Measurements from ENCODE around the gene CEACAM4.

The CEACAM4 gene

DNA sequence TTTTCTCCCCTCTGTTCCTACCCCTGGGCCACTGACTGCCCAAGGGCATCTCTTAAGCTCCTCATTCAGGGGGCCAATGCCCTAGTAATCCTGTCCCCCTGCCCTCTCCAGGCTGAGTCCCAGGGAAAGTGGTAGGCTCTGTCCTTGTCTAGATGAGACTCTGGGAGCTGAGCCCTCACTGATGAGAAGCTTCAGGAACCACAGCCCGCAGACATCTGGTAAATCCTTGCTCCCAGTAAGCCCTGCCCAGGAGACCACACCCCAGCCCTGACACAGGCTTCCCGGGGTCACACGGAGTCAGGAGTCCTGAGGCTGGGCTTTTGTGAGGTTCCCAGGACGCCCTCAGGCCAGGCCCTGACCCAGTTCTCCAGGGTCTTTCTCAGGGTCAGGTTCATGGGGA, 1.9 kb downstream of the CEACAM4 start:
- 0 out of 2 replicates have a peak, but pooled peaks cover under 1% of the 10 kb centered on the region for H3K9me3 ChIP-seq (ENCODE audit: insufficient read depth, low read length)
- H3K36me3 ChIP-seq (ENCODE audit: insufficient read depth, insufficient read length, low read length): no peaks in the 10 kb centered on the region
- H3K4me1 ChIP-seq (ENCODE audit: insufficient read depth, insufficient read length): no peaks in the 10 kb centered on the region
- no peak for DNase-seq (ENCODE audit: low read depth, low spot score)
- H3K27me3 ChIP-seq (ENCODE audit: insufficient read depth, insufficient read length): peaks cover 99% of the 10 kb centered on the region
- H3K4me3 ChIP-seq (ENCODE audit: insufficient read length, low read depth): no peak overlapping the region
- no peak for TF ChIP-seq ZNF274 (IDR thresholded peaks at IDR 0.05; ENCODE audit: low read depth, low read length)
- H3K9ac ChIP-seq (ENCODE audit: insufficient read length, low read depth): no peak overlapping the region

DNA sequence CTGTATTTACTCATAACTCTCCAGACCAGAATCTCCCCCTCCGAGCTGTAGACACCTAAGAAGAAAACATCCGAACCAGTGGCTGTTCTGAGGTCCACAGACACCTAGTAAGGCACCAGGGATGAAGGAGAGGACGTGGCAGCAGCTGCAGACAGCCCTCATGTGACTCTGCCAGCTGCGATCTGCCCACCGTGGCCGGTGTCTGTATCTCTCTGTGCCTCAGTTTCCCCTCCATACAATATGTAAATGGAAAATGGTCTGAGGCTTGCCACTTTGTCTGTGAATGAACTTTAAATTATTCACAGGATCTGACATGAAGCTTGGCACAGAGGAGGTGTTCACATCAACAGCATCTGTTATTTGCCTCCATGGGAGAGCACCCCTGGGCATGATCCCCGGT, 2.4 kb downstream of the CEACAM4 start:
- no peak for TF ChIP-seq ZNF274 (IDR thresholded peaks at IDR 0.05; ENCODE audit: low read depth, low read length)
- TF ChIP-seq YY1 (IDR thresholded peaks at IDR 0.05; ENCODE audit: insufficient read depth, insufficient read length): no peak
- no peak for TF ChIP-seq SUZ12 (IDR thresholded peaks at IDR 0.05; ENCODE audit: extremely low read depth, insufficient read depth, insufficient read length)
- peaks cover 99% of the 10 kb centered on the region for H3K27me3 ChIP-seq (ENCODE audit: insufficient read depth, insufficient read length)
- DNase-seq (ENCODE audit: low read depth, low spot score): no peak
- no peaks in the 10 kb centered on the region for H3K9me3 ChIP-seq (ENCODE audit: insufficient read depth, low read length)
- no peak overlapping the region for H3K9ac ChIP-seq (ENCODE audit: insufficient read length, low read depth)
- no peaks in the 10 kb centered on the region for H3K4me1 ChIP-seq (ENCODE audit: insufficient read depth, insufficient read length)
- H3K36me3 ChIP-seq (ENCODE audit: insufficient read depth, insufficient read length, low read length): no peaks in the 10 kb centered on the region
- H3K4me3 ChIP-seq (ENCODE audit: insufficient read length, low read depth): no peak overlapping the region

DNA sequence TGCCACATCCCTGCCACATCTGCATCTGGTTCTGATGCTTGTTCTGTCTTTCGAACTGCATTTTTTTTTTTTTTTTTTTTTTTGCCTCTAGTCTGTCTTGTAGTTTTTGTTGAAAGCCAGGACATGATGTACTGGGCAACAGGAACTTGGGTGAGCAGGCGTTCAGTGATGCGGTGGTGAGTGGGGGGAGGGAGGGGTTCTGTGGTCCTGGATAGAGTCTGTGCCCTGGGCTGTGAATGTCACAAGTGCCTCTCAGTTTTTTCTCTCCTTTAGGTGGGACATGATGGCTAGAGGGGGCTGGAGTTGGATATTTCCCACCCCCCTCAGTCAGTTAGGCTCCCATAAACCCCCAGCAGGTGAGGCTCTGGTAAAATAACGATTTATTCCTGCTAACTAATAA, 3.5 kb downstream of the CEACAM4 start:
- no peaks in the 10 kb centered on the region for H3K36me3 ChIP-seq (ENCODE audit: insufficient read depth, insufficient read length, low read length)
- H3K27me3 ChIP-seq (ENCODE audit: insufficient read depth, insufficient read length): peaks cover 98% of the 10 kb centered on the region
- no peak overlapping the region for H3K9ac ChIP-seq (ENCODE audit: insufficient read length, low read depth)
- no peaks in the 10 kb centered on the region for H3K9me3 ChIP-seq (ENCODE audit: insufficient read depth, low read length)
- H3K4me3 ChIP-seq (ENCODE audit: insufficient read length, low read depth): no peak overlapping the region
- no peaks in the 10 kb centered on the region for H3K4me1 ChIP-seq (ENCODE audit: insufficient read depth, insufficient read length)
- TF ChIP-seq ZNF274 (IDR thresholded peaks at IDR 0.05; ENCODE audit: low read depth, low read length) (no peak), SUZ12 (IDR thresholded peaks at IDR 0.05; ENCODE audit: extremely low read depth, insufficient read depth, insufficient read length) (no peak), YY1 (IDR thresholded peaks at IDR 0.05; ENCODE audit: insufficient read depth, insufficient read length) (no peak)
- DNase-seq (ENCODE audit: low read depth, low spot score): no peak

DNA sequence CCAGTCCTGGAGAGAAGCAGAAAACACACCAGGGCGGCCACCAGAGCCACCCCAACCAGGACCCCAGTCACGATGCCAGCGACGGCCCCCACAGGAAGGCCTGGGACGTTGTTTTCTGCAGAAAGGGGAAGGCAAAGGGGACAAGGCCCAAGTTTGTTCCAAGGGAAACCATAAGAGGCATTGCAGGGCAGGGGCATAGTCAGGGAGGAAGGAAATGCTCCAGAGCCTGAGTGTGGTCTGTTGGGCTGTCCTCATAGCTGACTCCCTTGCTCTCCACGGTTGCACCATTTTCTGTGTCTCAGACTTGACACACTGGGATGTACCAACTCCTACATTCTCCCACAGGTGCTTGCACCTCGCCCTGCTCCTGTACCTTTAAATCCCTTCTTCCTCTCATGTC, 5.2 kb downstream of the CEACAM4 start:
- H3K9ac ChIP-seq (ENCODE audit: insufficient read length, low read depth): no peak overlapping the region
- no peaks in the 10 kb centered on the region for H3K36me3 ChIP-seq (ENCODE audit: insufficient read depth, insufficient read length, low read length)
- H3K4me1 ChIP-seq (ENCODE audit: insufficient read depth, insufficient read length): no peaks in the 10 kb centered on the region
- H3K9me3 ChIP-seq (ENCODE audit: insufficient read depth, low read length): no peaks in the 10 kb centered on the region
- TF ChIP-seq ZNF274 (IDR thresholded peaks at IDR 0.05; ENCODE audit: low read depth, low read length) (no peak), SUZ12 (IDR thresholded peaks at IDR 0.05; ENCODE audit: extremely low read depth, insufficient read depth, insufficient read length) (no peak), YY1 (IDR thresholded peaks at IDR 0.05; ENCODE audit: insufficient read depth, insufficient read length) (no peak)
- H3K4me3 ChIP-seq (ENCODE audit: insufficient read length, low read depth): no peak overlapping the region
- DNase-seq (ENCODE audit: low read depth, low spot score): no peak
- peaks cover 98% of the 10 kb centered on the region for H3K27me3 ChIP-seq (ENCODE audit: insufficient read depth, insufficient read length)

DNA sequence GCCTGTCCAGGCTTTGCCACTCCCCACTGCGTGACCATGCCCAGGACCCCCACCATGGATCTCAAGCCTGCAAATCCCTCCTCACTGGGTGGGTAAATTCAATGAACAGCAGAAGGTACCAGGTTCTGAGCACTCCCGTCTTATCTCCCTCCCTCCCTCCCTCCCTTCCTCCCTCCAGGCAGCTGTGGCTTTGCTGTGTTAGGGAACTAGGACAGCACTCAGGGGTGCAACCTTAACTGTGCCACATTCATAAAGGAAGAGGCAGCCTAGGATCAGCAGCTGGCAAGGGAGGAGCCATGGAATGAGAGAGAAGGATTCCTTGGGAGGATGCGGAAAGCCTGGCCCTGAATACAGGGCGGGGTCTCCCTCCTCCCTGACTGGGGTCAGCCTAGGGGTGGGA, 5.6 kb downstream of the CEACAM4 start:
- Histone ChIP-seq H3K27me3 (ENCODE audit: insufficient read depth, insufficient read length) (peaks cover 98% of the 10 kb centered on the region), H3K4me3 (ENCODE audit: insufficient read length, low read depth) (no peak overlapping the region), H3K36me3 (ENCODE audit: insufficient read depth, insufficient read length, low read length) (no peaks in the 10 kb centered on the region), H3K4me1 (ENCODE audit: insufficient read depth, insufficient read length) (no peaks in the 10 kb centered on the region), H3K9me3 (ENCODE audit: insufficient read depth, low read length) (no peaks in the 10 kb centered on the region), H3K9ac (ENCODE audit: insufficient read length, low read depth) (no peak overlapping the region)
- TF ChIP-seq SUZ12 (IDR thresholded peaks at IDR 0.05; ENCODE audit: extremely low read depth, insufficient read depth, insufficient read length) (no peak), ZNF274 (IDR thresholded peaks at IDR 0.05; ENCODE audit: low read depth, low read length) (no peak), YY1 (IDR thresholded peaks at IDR 0.05; ENCODE audit: insufficient read depth, insufficient read length) (no peak)
- DNase-seq (ENCODE audit: low read depth, low spot score): no peak

DNA sequence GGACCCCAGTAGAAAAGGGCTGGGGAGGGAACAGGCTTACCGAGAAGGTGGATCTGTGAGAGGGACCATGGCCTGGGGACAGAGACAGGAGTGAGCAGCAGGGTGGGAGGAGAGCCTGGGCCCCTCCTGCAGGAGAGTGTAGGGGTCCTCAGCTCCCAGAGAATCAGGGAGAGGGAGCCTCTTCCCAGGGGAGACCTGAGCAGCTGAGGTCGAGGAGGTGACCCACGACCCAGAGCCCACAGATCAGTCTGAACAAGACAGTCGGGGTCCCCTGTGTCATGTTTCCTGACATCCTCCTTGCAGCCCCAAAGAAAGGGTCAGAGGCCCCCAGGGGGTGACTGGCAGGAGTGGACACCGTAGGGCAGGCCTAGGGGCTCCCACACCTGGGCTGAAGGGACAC, 6.7 kb downstream of the CEACAM4 start:
- no peaks in the 10 kb centered on the region for H3K9me3 ChIP-seq (ENCODE audit: insufficient read depth, low read length)
- no peaks in the 10 kb centered on the region for H3K4me1 ChIP-seq (ENCODE audit: insufficient read depth, insufficient read length)
- no peak for DNase-seq (ENCODE audit: low read depth, low spot score)
- no peak overlapping the region for H3K4me3 ChIP-seq (ENCODE audit: insufficient read length, low read depth)
- no peak overlapping the region for H3K9ac ChIP-seq (ENCODE audit: insufficient read length, low read depth)
- no peak for TF ChIP-seq SUZ12 (IDR thresholded peaks at IDR 0.05; ENCODE audit: extremely low read depth, insufficient read depth, insufficient read length)
- TF ChIP-seq ZNF274 (IDR thresholded peaks at IDR 0.05; ENCODE audit: low read depth, low read length): no peak
- no peak for TF ChIP-seq YY1 (IDR thresholded peaks at IDR 0.05; ENCODE audit: insufficient read depth, insufficient read length)
- H3K27me3 ChIP-seq (ENCODE audit: insufficient read depth, insufficient read length): peaks cover 95% of the 10 kb centered on the region
- H3K36me3 ChIP-seq (ENCODE audit: insufficient read depth, insufficient read length, low read length): no peaks in the 10 kb centered on the region

DNA sequence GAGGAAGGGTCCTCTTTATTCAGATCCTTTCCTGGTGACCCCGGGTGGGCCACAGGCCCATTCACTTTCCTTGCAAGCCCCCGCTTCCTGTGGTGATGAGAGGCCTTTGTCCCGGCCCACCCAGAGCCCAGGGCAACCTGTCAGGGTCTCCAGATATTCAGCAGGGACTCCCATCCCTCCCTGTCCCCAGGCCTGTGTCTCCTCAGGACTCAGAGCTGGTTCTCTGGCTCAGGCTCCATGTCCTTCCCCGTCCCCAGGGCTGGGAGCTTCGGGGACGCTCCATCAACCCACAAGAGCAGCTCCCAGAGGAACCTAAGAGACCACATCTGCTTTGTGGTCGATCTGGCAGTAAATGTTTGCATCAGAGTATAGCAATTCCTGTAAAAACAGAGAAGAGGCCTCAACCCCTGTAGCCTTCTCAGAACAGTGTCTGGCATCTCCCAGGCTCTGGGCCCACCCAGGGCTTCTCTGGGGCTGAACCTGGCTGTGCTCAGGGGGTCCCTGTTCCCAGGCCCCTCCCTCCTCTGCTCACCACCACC, 7.8 kb downstream of the CEACAM4 start:
- no peaks in the 10 kb centered on the region for H3K9me3 ChIP-seq (ENCODE audit: insufficient read depth, low read length)
- H3K4me3 ChIP-seq (ENCODE audit: insufficient read length, low read depth): no peak overlapping the region
- TF ChIP-seq ZNF274 (IDR thresholded peaks at IDR 0.05; ENCODE audit: low read depth, low read length): no peak
- TF ChIP-seq YY1 (IDR thresholded peaks at IDR 0.05; ENCODE audit: insufficient read depth, insufficient read length): no peak
- no peak for TF ChIP-seq SUZ12 (IDR thresholded peaks at IDR 0.05; ENCODE audit: extremely low read depth, insufficient read depth, insufficient read length)
- DNase-seq (ENCODE audit: low read depth, low spot score): no peak
- H3K27me3 ChIP-seq (ENCODE audit: insufficient read depth, insufficient read length): peaks cover 94% of the 10 kb centered on the region
- H3K9ac ChIP-seq (ENCODE audit: insufficient read length, low read depth): no peak overlapping the region
- H3K4me1 ChIP-seq (ENCODE audit: insufficient read depth, insufficient read length): no peaks in the 10 kb centered on the region
- H3K36me3 ChIP-seq (ENCODE audit: insufficient read depth, insufficient read length, low read length): no peaks in the 10 kb centered on the region
